ENCODE results near the gene HHIPL1.

DNA sequence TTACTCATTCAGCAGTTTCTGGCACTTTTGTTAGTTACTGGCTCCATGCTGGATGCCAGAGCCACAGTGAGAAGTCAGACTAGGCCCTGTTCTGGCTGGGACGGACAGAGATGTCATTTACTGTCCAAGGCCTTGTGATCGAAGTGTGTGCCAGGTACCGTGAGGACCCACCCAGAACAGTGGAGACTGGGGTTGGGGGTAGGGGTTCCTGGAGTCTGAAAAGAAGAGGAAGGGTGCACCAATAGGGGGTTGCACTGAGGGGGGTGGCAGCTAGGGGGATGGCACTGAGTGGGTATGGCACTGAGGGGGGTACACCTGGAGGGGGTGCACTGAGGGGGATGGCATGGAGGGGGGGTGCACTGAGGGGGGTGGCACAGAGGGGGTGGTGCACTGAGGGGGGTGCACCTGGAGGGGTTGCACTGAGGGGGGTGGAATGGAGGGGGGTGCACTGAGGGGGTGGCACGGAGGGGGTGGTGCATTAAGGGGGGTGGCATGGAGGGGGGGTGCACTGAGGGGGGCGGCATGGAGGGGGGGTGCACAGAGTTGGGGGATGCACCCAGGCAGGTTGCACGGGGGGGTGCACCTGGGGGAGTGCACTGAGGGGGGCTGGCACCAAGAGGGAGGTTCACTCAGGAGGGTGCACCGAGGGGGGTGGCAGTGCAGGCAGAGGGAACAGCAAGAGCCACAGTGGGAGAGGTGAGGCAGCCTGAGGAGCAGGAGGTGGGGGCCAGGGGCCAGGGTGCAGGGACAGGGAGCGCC is 28.6 kb downstream of the HHIPL1 start:
- TF ChIP-seq, protein P1, sequence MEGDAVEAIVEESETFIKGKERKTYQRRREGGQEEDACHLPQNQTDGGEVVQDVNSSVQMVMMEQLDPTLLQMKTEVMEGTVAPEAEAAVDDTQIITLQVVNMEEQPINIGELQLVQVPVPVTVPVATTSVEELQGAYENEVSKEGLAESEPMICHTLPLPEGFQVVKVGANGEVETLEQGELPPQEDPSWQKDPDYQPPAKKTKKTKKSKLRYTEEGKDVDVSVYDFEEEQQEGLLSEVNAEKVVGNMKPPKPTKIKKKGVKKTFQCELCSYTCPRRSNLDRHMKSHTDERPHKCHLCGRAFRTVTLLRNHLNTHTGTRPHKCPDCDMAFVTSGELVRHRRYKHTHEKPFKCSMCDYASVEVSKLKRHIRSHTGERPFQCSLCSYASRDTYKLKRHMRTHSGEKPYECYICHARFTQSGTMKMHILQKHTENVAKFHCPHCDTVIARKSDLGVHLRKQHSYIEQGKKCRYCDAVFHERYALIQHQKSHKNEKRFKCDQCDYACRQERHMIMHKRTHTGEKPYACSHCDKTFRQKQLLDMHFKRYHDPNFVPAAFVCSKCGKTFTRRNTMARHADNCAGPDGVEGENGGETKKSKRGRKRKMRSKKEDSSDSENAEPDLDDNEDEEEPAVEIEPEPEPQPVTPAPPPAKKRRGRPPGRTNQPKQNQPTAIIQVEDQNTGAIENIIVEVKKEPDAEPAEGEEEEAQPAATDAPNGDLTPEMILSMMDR (IDR thresholded peaks at IDR 0.05), result no peak
- TF ChIP-seq POLR2AphosphoS5 (IDR thresholded peaks at IDR 0.05; ENCODE audit: insufficient read depth in 1 of 2, low read depth in 1 of 2), result no peak
- no peak for TF ChIP-seq POLR2A (IDR thresholded peaks at IDR 0.05)
